Liver (tissue), 10 donors: ENCODE data around the gene BAG5. TPM values are rescaled to one million over a fixed set of nuclear protein-coding genes. Genes with fewer than 3 reads are reported as not detected.

Experiments used
- DNase-seq: peaks from one replicate; pipeline ENCODE4 v3.0.0-alpha.2; 2017; ENCODE audit warnings: low spot score
- H3K27ac ChIP-seq, 2 donors: one replicate each; pipeline ENCODE4 v1.7.0; 2013; ENCODE audit warnings: inconsistent platforms in 2 of 2, low read length in 2 of 2, control low read depth in 1 of 2, low read depth in 1 of 2, mild to moderate bottlenecking in 1 of 2
- H3K27me3 ChIP-seq, 4 donors: one replicate each; pipeline versions ENCODE4 v1.6.1 to v1.7.0; 2013; ENCODE audit warnings: low read length in 3 of 4, inconsistent platforms in 1 of 4, mild to moderate bottlenecking in 1 of 4, moderate library complexity in 1 of 4; ENCODE audit not compliant: control insufficient read depth in 4 of 4, insufficient read depth in 4 of 4
- H3K36me3 ChIP-seq, 4 donors: one replicate each; pipeline versions ENCODE4 v1.6.1 to v1.7.0; 2013; ENCODE audit warnings: low read length in 3 of 4, mild to moderate bottlenecking in 3 of 4, low read depth in 1 of 4, moderate library complexity in 1 of 4; ENCODE audit not compliant: control insufficient read depth in 4 of 4, insufficient read depth in 3 of 4
- H3K4me1 ChIP-seq, 4 donors: one replicate each; pipeline versions ENCODE4 v1.6.1 to v1.7.0; 2013; ENCODE audit warnings: low read length in 3 of 4, mild to moderate bottlenecking in 3 of 4, moderate library complexity in 1 of 4; ENCODE audit not compliant: control insufficient read depth in 4 of 4, insufficient read depth in 4 of 4
- H3K4me3 ChIP-seq, 3 donors: one replicate each; pipeline versions ENCODE4 v1.6.1 to v1.7.0; 2013; ENCODE audit warnings: low read length in 3 of 3, control low read depth in 1 of 3, low read depth in 1 of 3, mild to moderate bottlenecking in 1 of 3
- H3K9ac ChIP-seq, 2 donors: one replicate each; pipeline ENCODE4 v1.7.0; 2013; ENCODE audit warnings: low read length in 2 of 2, mild to moderate bottlenecking in 2 of 2, moderate library complexity in 2 of 2, control low read depth in 1 of 2, low read depth in 1 of 2
- H3K9me3 ChIP-seq, 4 donors: one replicate each; pipeline versions ENCODE4 v1.6.1 to v1.7.0; 2013; ENCODE audit warnings: low read length in 3 of 4; ENCODE audit not compliant: control insufficient read depth in 4 of 4
- CTCF ChIP-seq: fragments of 150-350 bp; IDR thresholded peaks from 2 replicates; pipeline ENCODE4 v1.5.1; 2017; ENCODE audit warnings: improper control_type of control experiment, low read depth, low read length; ENCODE audit not compliant: missing input control
- FOXA1 ChIP-seq: IDR thresholded peaks from 2 replicates; pipeline ENCODE4 v1.6.1; 2016; ENCODE audit warnings: antibody characterized with exemption
- NR2F2 ChIP-seq: IDR thresholded peaks from 2 replicates; pipeline ENCODE4 v1.6.1; 2016; ENCODE audit warnings: antibody characterized with exemption
- RAD21 ChIP-seq, 2 donors: IDR thresholded peaks; 2 replicates each; pipeline ENCODE4 v1.6.1; 2016; ENCODE audit warnings: antibody characterized with exemption in 2 of 2, mild to moderate bottlenecking in 2 of 2
- RXRA ChIP-seq, 2 donors: IDR thresholded peaks; 2 replicates each; pipeline ENCODE4 v1.6.1; 2017 to 2018; ENCODE audit warnings: antibody characterized with exemption in 2 of 2, mild to moderate bottlenecking in 1 of 2
- YY1 ChIP-seq: IDR thresholded peaks from 2 replicates; pipeline ENCODE4 v1.6.1; 2016; ENCODE audit warnings: antibody characterized with exemption, mild to moderate bottlenecking
- WGBS: extraction: QIAGEN DNeasy Blood & Tissue Kit; methylation state at CpG from one replicate; pipeline ENCODE4 v1.1.7; 2013; 5-methylcytosine and 5-hydroxymethylcytosine counted together
- polyA plus RNA-seq, 2 donors: library from polyadenylated mRNA; stranded (reverse) in 1 of 2; unstranded in 1 of 2; fragments of 200-250 nt in 1 of 2; fragments of >200 nt in 1 of 2; fragmentation: Nextera tagmentation in 1 of 2; extraction: Ambion mirVana in 1 of 2; gene quantifications; one replicate each; pipeline versions ENCODE4 v1.2.1 to v1.2.3, GENCODE V29; 2013 to 2015
- small RNA-seq: library from RNA; depleted of rRNA; stranded (forward); fragments of <200 nt; gene quantifications from one replicate; pipeline ENCODE3, GENCODE V24; 2014
- total RNA-seq, 2 donors: library from RNA; depleted of rRNA; stranded (reverse); fragments of >200 nt; gene quantifications; one replicate each; pipeline ENCODE4 v1.2.3, GENCODE V29; 2014
- TF ChIP-seq, protein P1 (sequence below): IDR thresholded peaks from 2 replicates; pipeline ENCODE4 v1.6.1; 2016; ENCODE audit warnings: antibody characterized with exemption
- TF ChIP-seq, protein P2 (sequence below): IDR thresholded peaks from 2 replicates; pipeline ENCODE4 v1.6.1; 2016; ENCODE audit warnings: antibody characterized with exemption, mild to moderate bottlenecking
- TF ChIP-seq, protein P3 (sequence below): IDR thresholded peaks from 2 replicates; pipeline ENCODE4 v1.6.1; 2016; ENCODE audit warnings: antibody characterized with exemption
- donor health status: healthy.
- donor health status: healthy.
- donor health status: healthy.
- donor health status: healthy.
- donor health status: healthy.

The BAG5 gene
- total and polyA plus RNA-seq, 4 donors = 5.4 to 12.5 (median 8.8) TPM

- Histone ChIP-seq H3K9ac (no peak overlapping the region), H3K4me1 (peaks cover 0 to 6% (median 3%) of the 10 kb centered on the region in 4 donors), H3K27ac (peak overlapping the region in 1 of 2 donors; percentile 13), H3K36me3 (peaks cover 5 to 26% (median 18%) of the 10 kb centered on the region in 4 donors), H3K4me3 (no peak overlapping the region), H3K27me3 (no peaks in the 10 kb centered on the region), H3K9me3 (no peaks in the 10 kb centered on the region)
- 72% methylated on average over 16 of the region's 16 CpGs for WGBS
- no peak for DNase-seq
- TF ChIP-seq, protein P1, sequence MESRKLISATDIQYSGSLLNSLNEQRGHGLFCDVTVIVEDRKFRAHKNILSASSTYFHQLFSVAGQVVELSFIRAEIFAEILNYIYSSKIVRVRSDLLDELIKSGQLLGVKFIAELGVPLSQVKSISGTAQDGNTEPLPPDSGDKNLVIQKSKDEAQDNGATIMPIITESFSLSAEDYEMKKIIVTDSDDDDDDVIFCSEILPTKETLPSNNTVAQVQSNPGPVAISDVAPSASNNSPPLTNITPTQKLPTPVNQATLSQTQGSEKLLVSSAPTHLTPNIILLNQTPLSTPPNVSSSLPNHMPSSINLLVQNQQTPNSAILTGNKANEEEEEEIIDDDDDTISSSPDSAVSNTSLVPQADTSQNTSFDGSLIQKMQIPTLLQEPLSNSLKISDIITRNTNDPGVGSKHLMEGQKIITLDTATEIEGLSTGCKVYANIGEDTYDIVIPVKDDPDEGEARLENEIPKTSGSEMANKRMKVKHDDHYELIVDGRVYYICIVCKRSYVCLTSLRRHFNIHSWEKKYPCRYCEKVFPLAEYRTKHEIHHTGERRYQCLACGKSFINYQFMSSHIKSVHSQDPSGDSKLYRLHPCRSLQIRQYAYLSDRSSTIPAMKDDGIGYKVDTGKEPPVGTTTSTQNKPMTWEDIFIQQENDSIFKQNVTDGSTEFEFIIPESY = no peak
- TF ChIP-seq RXRA (IDR thresholded peaks at IDR 0.05) = peak in 1 of 2 donors; percentile 17
Observed at GRCh38 chr14:103508521-103509329, 53.7 kb downstream of the BAG5 start.

- no peak for DNase-seq
- no peak overlapping the region for H3K4me3 ChIP-seq
- H3K4me1 ChIP-seq = peaks cover 0 to 6% (median 3%) of the 10 kb centered on the region in 4 donors
- TF ChIP-seq, protein P2, sequence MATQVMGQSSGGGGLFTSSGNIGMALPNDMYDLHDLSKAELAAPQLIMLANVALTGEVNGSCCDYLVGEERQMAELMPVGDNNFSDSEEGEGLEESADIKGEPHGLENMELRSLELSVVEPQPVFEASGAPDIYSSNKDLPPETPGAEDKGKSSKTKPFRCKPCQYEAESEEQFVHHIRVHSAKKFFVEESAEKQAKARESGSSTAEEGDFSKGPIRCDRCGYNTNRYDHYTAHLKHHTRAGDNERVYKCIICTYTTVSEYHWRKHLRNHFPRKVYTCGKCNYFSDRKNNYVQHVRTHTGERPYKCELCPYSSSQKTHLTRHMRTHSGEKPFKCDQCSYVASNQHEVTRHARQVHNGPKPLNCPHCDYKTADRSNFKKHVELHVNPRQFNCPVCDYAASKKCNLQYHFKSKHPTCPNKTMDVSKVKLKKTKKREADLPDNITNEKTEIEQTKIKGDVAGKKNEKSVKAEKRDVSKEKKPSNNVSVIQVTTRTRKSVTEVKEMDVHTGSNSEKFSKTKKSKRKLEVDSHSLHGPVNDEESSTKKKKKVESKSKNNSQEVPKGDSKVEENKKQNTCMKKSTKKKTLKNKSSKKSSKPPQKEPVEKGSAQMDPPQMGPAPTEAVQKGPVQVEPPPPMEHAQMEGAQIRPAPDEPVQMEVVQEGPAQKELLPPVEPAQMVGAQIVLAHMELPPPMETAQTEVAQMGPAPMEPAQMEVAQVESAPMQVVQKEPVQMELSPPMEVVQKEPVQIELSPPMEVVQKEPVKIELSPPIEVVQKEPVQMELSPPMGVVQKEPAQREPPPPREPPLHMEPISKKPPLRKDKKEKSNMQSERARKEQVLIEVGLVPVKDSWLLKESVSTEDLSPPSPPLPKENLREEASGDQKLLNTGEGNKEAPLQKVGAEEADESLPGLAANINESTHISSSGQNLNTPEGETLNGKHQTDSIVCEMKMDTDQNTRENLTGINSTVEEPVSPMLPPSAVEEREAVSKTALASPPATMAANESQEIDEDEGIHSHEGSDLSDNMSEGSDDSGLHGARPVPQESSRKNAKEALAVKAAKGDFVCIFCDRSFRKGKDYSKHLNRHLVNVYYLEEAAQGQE = no peak
- no peak for TF ChIP-seq NR2F2
- no peak for TF ChIP-seq YY1
- TF ChIP-seq, protein P3, sequence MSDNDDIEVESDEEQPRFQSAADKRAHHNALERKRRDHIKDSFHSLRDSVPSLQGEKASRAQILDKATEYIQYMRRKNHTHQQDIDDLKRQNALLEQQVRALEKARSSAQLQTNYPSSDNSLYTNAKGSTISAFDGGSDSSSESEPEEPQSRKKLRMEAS = no peak
- no peak for TF ChIP-seq CTCF
- TF ChIP-seq RAD21 (IDR thresholded peaks at IDR 0.05) = no peak
- no peak for TF ChIP-seq FOXA1
- peaks cover 14 to 36% (median 21%) of the 10 kb centered on the region in 4 donors for H3K36me3 ChIP-seq
- H3K27me3 ChIP-seq = no peaks in the 10 kb centered on the region
- 81% methylated on average over 3 of the region's 3 CpGs for WGBS
- no peak overlapping the region for H3K27ac ChIP-seq
- H3K9me3 ChIP-seq = no peaks in the 10 kb centered on the region
- H3K9ac ChIP-seq = no peak overlapping the region
Observed at GRCh38 chr14:103507751-103508150, 54.7 kb downstream of the BAG5 start.

Small RNAs within 50 kb of the gene (small RNA-seq; reads per million reads assigned to genes)
- gene RNU4-68P (not detected), gene RNU7-160P (not detected)

Other genes with a start within 250 kb of the BAG5 start
- 100 to 1,000 TPM; 121 to 181 TPM for gene EIF5, start 228.4 kb downstream of the BAG5 start, total RNA-seq
- 100 to 1,000 TPM; 203 to 435 TPM for gene EIF5, start 228.4 kb downstream of the BAG5 start, polyA plus RNA-seq
- gene MARK3, start 177.2 kb downstream of the BAG5 start, total RNA-seq = 10 to 100 TPM; 48.0 to 86.0 TPM
- gene MARK3, start 177.2 kb downstream of the BAG5 start, polyA plus RNA-seq = 10 to 100 TPM; 14.1 to 18.1 TPM
- 10 to 100 TPM in 1 of 2 donors, 1 to 10 TPM in 1; 9.0 to 26.6 TPM for gene CKB, start 39.8 kb downstream of the BAG5 start, total RNA-seq
- 10 to 100 TPM; 14.3 to 32.9 TPM for gene CKB, start 39.8 kb downstream of the BAG5 start, polyA plus RNA-seq
- gene TRMT61A, start 33.5 kb downstream of the BAG5 start, total RNA-seq = 1 to 10 TPM; 5.1 to 7.9 TPM
- 1 to 10 TPM; 4.1 to 8.0 TPM for gene TRMT61A, start 33.5 kb downstream of the BAG5 start, polyA plus RNA-seq
- gene COA8, start 303 bp upstream of the BAG5 start, total RNA-seq = 10 to 100 TPM in 1 of 2 donors, 1 to 10 TPM in 1; 8.3 to 10.3 TPM
- 10 to 100 TPM; 23.8 to 35.5 TPM for gene COA8, start 303 bp upstream of the BAG5 start, polyA plus RNA-seq
- 100 to 1,000 TPM in 1 of 2 donors, 10 to 100 TPM in 1; 61.6 to 131 TPM for gene KLC1, start 66.6 kb upstream of the BAG5 start, total RNA-seq
- 10 to 100 TPM; 22.9 to 30.4 TPM for gene KLC1, start 66.6 kb upstream of the BAG5 start, polyA plus RNA-seq
- 10 to 100 TPM in 1 of 2 donors, 1 to 10 TPM in 1; 3.4 to 14.1 TPM for gene XRCC3, start 152.8 kb upstream of the BAG5 start, total RNA-seq
- gene XRCC3, start 152.8 kb upstream of the BAG5 start, polyA plus RNA-seq = 1 to 10 TPM; 1.7 to 2.2 TPM
- 10 to 100 TPM; 28.0 to 36.9 TPM for gene ZFYVE21, start 153.2 kb upstream of the BAG5 start, total RNA-seq
- 10 to 100 TPM; 28.2 to 33.3 TPM for gene ZFYVE21, start 153.2 kb upstream of the BAG5 start, polyA plus RNA-seq